GM23248 (cell line): Measurements from ENCODE around the gene CPLANE1. TPM values are rescaled to one million over a fixed set of nuclear protein-coding genes. Genes with fewer than 3 reads are reported as not detected.
A peak's percentile ranks its signal among the peaks of the same experiment; 100 is the strongest.

ENCODE experiments used
- DNase-seq: peaks from one replicate; pipeline ENCODE4 v3.0.0-alpha.2; 2015
- H2AFZ ChIP-seq: fragments of 200-600 bp; sonication (generic); 2 replicates; pipeline ENCODE4 v1.6.1; 2016; ENCODE audit warnings: antibody characterized with exemption
- H3F3A ChIP-seq: fragments of 200-600 bp; sonication (generic); 2 replicates; pipeline ENCODE4 v1.6.1; 2016; ENCODE audit warnings: mild to moderate bottlenecking, antibody characterized with exemption, mixed run types; ENCODE audit not compliant: insufficient read depth
- H3K27ac ChIP-seq: fragments of 200-600 bp; sonication (generic); 2 replicates; pipeline ENCODE4 v1.5.1; 2016; ENCODE audit warnings: mild to moderate bottlenecking
- H3K27me3 ChIP-seq: fragments of 200-600 bp; sonication (generic); replicated peaks from 2 replicates; pipeline ENCODE4 v1.6.1; 2016; ENCODE audit warnings: mild to moderate bottlenecking; ENCODE audit not compliant: insufficient read depth
- H3K36me3 ChIP-seq: fragments of 200-600 bp; sonication (generic); 2 replicates; pipeline ENCODE4 v1.6.1; 2016; ENCODE audit warnings: low read depth, mild to moderate bottlenecking
- H3K4me1 ChIP-seq: fragments of 200-600 bp; sonication (generic); 2 replicates; pipeline ENCODE4 v1.6.1; 2016; ENCODE audit warnings: mild to moderate bottlenecking; ENCODE audit not compliant: insufficient read depth
- H3K4me2 ChIP-seq: fragments of 200-600 bp; sonication (generic); one replicate; pipeline ENCODE4 v1.6.1; 2016; ENCODE audit warnings: mild to moderate bottlenecking; ENCODE audit not compliant: unreplicated experiment
- H3K4me3 ChIP-seq: fragments of 200-600 bp; sonication (generic); 2 replicates; pipeline ENCODE4 v1.5.1; 2016; ENCODE audit warnings: mild to moderate bottlenecking
- H3K79me2 ChIP-seq: fragments of 200-600 bp; sonication (generic); 2 replicates; pipeline ENCODE4 v1.6.1; 2016; ENCODE audit warnings: mild to moderate bottlenecking; ENCODE audit not compliant: insufficient read depth
- H3K9ac ChIP-seq: fragments of 200-600 bp; sonication (generic); 2 replicates; pipeline ENCODE4 v1.6.1; 2016; ENCODE audit warnings: mild to moderate bottlenecking
- H3K9me2 ChIP-seq: fragments of 200-600 bp; sonication (generic); 2 replicates; pipeline ENCODE4 v1.6.1; 2016; ENCODE audit warnings: mixed run types, mild to moderate bottlenecking, moderate library complexity; ENCODE audit not compliant: insufficient read depth
- H3K9me3 ChIP-seq: fragments of 200-600 bp; sonication (generic); one replicate; pipeline ENCODE4 v1.6.1; 2017; ENCODE audit warnings: low read depth
- H4K20me1 ChIP-seq: fragments of 200-600 bp; sonication (generic); 2 replicates; pipeline ENCODE4 v1.6.0; 2016; ENCODE audit not compliant: insufficient read depth
- EZH2 ChIP-seq: fragments of 200-600 bp; sonication (generic); IDR thresholded peaks from 2 replicates; pipeline ENCODE4 v1.6.1; 2018; ENCODE audit warnings: antibody characterized with exemption, mild to moderate bottlenecking; ENCODE audit not compliant: insufficient read depth, poor library complexity, severe bottlenecking
- EZH2phosphoT487 ChIP-seq: fragments of 200-600 bp; sonication (generic); IDR thresholded peaks from 2 replicates; pipeline ENCODE4 v1.6.1; 2018; ENCODE audit warnings: antibody characterized with exemption, moderate library complexity, mild to moderate bottlenecking, low read depth; ENCODE audit not compliant: insufficient read depth
- WGBS, 2 experiments: methylation state at CpG; one replicate each; pipeline ENCODE4 v1.1.6; 2015 to 2017; ENCODE audit warnings: low lambda C conversion rate in 2 of 2, low coverage in 1 of 2; ENCODE audit errors: missing lambda C conversion rate in 2 of 2; 5-methylcytosine and 5-hydroxymethylcytosine counted together
- in situ Hi-C: fragments of 300-500 bp; cut with MboI; formaldehyde crosslinking; loops from 2 replicates; pipeline ENCODE4 v1.15.0; 2020
- polyA plus RNA-seq: library from polyadenylated mRNA; unstranded; fragments of >200 nt; fragmentation: Nextera tagmentation; extraction: Ambion mirVana; gene quantifications from 2 replicates; pipeline ENCODE4 v1.2.1, GENCODE V29; 2016
- total RNA-seq: library from RNA; depleted of rRNA; stranded (reverse); fragments of >200 nt; shearing (Covaris generic); gene quantifications from 2 replicates; pipeline ENCODE4 v1.2.3, GENCODE V29; 2014

Gene CPLANE1
- total and polyA plus RNA-seq, 2 experiments from 2014 or later: 7.5 to 24.6 TPM

DNA sequence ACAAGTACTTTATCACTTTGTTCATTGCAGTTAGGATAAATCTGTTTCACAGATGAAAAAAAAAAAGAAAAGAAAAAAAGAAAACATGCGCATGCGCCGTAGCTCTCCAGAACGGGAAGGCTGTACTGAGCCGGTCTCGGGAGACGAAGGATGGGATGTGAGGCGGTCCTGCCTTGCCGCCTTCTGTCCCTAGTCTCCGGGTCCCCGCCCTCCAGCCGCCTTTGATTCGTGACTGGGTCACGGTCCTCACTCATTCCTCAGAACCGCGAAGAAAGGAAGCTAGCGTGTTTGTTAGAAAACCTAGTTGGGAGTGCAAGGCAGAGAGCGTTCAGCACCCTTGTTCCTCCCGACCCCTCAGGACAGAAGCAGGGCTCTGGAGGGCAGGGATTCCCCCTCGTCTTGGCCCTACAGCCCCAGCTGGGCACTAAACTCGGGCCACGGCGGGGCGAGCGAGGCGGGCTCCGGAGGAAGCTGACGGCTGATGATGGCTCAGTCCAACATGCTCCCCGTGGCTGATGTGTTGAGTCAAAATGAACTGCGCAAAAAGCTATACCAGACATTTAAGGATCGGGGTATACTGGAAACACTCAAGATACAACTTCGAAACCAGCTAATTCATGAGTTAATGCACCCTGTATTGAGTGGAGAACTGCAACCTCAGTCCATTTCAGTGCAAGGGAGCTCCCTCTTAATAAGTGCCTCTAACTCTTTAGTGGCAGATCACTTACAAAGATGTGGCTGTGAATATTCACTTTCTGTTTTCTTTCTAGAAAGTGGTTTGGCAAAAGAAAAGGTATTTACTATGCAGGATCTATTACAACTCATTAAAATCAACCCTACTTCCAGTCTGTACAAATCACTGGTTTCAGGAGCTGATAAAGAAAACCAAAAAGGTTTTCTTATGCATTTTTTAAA, 40.0 kb downstream of the CPLANE1 start:
- in situ Hi-C loops: no loop called here
- H3K4me3 ChIP-seq: peak overlapping the region; percentile 63

DNA sequence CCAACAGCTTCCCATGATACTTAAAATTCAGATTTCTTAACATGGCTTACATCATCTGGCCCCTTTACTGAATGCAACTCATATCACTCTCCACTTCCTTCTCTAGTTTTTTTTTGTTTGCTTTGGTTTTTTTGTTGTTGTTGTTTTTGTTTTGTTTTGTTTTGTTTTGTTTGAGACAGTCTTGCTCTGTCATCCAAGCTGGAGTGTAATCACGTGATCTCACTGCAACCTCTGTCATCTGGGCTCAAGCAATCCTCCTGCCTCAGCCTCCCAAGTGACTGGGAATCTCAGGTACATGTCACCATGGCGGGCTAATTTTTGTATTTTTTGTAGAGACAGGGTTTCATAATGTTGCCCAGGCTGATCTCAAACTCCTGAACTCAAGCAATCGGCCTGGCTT, 41.4 kb downstream of the CPLANE1 start:
- WGBS, 2 experiments: 66 to 74% methylated on average over 3 of the region's 3 CpGs
- no peak overlapping the region for H2AFZ ChIP-seq
- no peaks in the 10 kb centered on the region for H3K79me2 ChIP-seq

More for the DNA sequence above, 40.0 kb downstream of the CPLANE1 start:
- H3K9me2 ChIP-seq: no peaks in the 10 kb centered on the region
- H3K27ac ChIP-seq: peak overlapping the region; percentile 52
- no peak for TF ChIP-seq EZH2phosphoT487
- TF ChIP-seq EZH2: no peak
- H3K4me2 ChIP-seq: peak overlapping the region; percentile 38
- H3F3A ChIP-seq: peaks cover 16% of the 10 kb centered on the region; the same call in 1 of the 2 replicates
- no peaks in the 10 kb centered on the region for H3K9me3 ChIP-seq
- 46 to 58% methylated on average over 32 of the region's 32 CpGs for whole genome bisulfite sequencing, 2 experiments
- no peaks in the 10 kb centered on the region for H3K4me1 ChIP-seq
- peak overlapping the region; percentile 73 for H2AFZ ChIP-seq
- peak overlapping the region; percentile 69 for H3K9ac ChIP-seq
- no peaks in the 10 kb centered on the region for H4K20me1 ChIP-seq
- peaks cover 27% of the 10 kb centered on the region for H3K36me3 ChIP-seq
- peak; percentile 76 for DNase-seq
- no peaks in the 10 kb centered on the region for H3K27me3 ChIP-seq
- no peaks in the 10 kb centered on the region for H3K79me2 ChIP-seq

DNA sequence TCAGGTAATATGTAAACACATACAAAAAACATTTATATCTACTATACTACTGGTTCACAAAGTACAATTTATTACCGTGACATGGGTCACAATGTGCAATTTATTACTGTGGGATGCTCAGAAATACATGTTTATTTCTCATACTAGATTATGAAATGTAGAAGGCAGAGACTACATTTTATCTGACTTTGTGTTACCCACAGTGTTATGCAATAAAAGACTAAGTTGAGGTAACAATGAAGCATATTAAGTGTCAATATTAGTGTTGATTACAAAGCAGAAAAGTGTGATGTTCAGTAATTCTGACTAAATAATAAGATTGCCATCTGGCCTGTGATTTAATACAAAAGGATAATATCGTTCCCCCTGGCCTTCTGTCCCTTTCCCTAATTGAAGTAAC, 42.4 kb downstream of the CPLANE1 start:
- no peaks in the 10 kb centered on the region for H3K4me1 ChIP-seq
- H3K9me2 ChIP-seq: no peaks in the 10 kb centered on the region
- TF ChIP-seq EZH2 (no peak), EZH2phosphoT487 (no peak)
- H3K4me3 ChIP-seq: no peak overlapping the region
- H3K4me2 ChIP-seq: no peak overlapping the region
- no peak overlapping the region for H2AFZ ChIP-seq
- H3K36me3 ChIP-seq: peaks cover 26% of the 10 kb centered on the region
- no peak overlapping the region for H3K27ac ChIP-seq
- in situ Hi-C loops: no loop called here
- 94 to 96% methylated on average over 2 of the region's 2 CpGs for WGBS, 2 experiments
- H3F3A ChIP-seq: peaks cover 16% of the 10 kb centered on the region; the same call in 1 of the 2 replicates
- H3K9me3 ChIP-seq: no peaks in the 10 kb centered on the region
- no peaks in the 10 kb centered on the region for H3K79me2 ChIP-seq
- peak; percentile 13 for DNase-seq
- no peaks in the 10 kb centered on the region for H4K20me1 ChIP-seq
- no peak overlapping the region for H3K9ac ChIP-seq
- H3K27me3 ChIP-seq: no peaks in the 10 kb centered on the region

More for the DNA sequence above, 41.4 kb downstream of the CPLANE1 start:
- H4K20me1 ChIP-seq: no peaks in the 10 kb centered on the region
- H3K4me3 ChIP-seq: no peak overlapping the region
- H3K36me3 ChIP-seq: peaks cover 35% of the 10 kb centered on the region
- no peak for TF ChIP-seq EZH2
- no peak for TF ChIP-seq EZH2phosphoT487
- peaks cover 16% of the 10 kb centered on the region; the same call in 1 of the 2 replicates for H3F3A ChIP-seq
- DNase-seq: no peak
- no peaks in the 10 kb centered on the region for H3K9me2 ChIP-seq
- no peak overlapping the region for H3K4me2 ChIP-seq
- no peak overlapping the region for H3K9ac ChIP-seq
- H3K27me3 ChIP-seq: no peaks in the 10 kb centered on the region
- H3K4me1 ChIP-seq: no peaks in the 10 kb centered on the region
- H3K9me3 ChIP-seq: no peaks in the 10 kb centered on the region
- H3K27ac ChIP-seq: no peak overlapping the region
- in situ Hi-C loops: no loop called here

- H3K27me3 ChIP-seq: no peaks in the 10 kb centered on the region
- no peak overlapping the region for H3K4me3 ChIP-seq
- H3K4me2 ChIP-seq: no peak overlapping the region
- 95 to 100% methylated on average over 2 of the region's 2 CpGs for WGBS, 2 experiments
- H3K9me3 ChIP-seq: no peaks in the 10 kb centered on the region
- H3K9ac ChIP-seq: no peak overlapping the region
- H3K36me3 ChIP-seq: peaks cover 51% of the 10 kb centered on the region
- H2AFZ ChIP-seq: no peak overlapping the region
- no peaks in the 10 kb centered on the region for H4K20me1 ChIP-seq
- DNase-seq: peak; percentile 15
- in situ Hi-C loops: no loop called here
- no peaks in the 10 kb centered on the region for H3K4me1 ChIP-seq
- TF ChIP-seq EZH2 (no peak), EZH2phosphoT487 (no peak)
- no peaks in the 10 kb centered on the region for H3F3A ChIP-seq
- H3K79me2 ChIP-seq: no peaks in the 10 kb centered on the region
- H3K27ac ChIP-seq: no peak overlapping the region
- H3K9me2 ChIP-seq: no peaks in the 10 kb centered on the region
Measured at GRCh38 chr5:37198842-37199241, 50.3 kb downstream of the CPLANE1 start.
